ENCODE measurements around the gene ATP8B3.
"Not testable (repeated sequence)": the region's sequence is repeated elsewhere in the genome, so short reads cannot be mapped to it uniquely, and the experiment has no call there.

ATP8B3 gene

GRCh38 chr19:1767464-1767933 lies 44.6 kb downstream of the ATP8B3 start:
- DNase-seq (ENCODE audit: low read depth) = no peak

DNA sequence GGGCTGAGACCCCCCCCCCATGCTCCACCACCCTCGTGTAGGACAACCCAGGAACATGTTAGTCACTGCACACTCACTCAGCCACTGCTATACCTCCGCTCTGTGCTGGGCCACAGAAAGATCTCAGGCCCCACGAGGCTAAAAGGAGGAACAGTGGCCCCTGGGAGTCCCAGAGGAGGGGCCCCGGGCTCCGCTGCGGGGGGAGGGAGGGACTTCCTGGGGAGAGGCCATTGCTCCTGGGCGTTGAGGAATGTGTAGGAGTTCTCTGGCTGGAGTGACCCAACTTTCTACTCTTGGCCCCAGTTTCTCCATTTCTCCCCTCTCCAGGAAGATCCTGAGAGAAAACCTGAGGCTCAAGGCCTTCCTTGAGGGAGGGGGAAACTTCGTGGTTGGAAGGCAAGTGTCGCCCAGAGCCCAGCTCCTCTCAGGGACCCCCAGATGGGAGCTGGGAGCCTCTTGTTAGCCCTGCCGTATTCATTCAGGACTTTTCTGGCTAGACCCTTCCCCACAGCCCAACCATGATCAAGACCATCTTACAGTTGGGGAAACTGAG lies 45.2 kb downstream of the ATP8B3 start:
- DNase-seq (ENCODE audit: low read depth) = no peak

DNA sequence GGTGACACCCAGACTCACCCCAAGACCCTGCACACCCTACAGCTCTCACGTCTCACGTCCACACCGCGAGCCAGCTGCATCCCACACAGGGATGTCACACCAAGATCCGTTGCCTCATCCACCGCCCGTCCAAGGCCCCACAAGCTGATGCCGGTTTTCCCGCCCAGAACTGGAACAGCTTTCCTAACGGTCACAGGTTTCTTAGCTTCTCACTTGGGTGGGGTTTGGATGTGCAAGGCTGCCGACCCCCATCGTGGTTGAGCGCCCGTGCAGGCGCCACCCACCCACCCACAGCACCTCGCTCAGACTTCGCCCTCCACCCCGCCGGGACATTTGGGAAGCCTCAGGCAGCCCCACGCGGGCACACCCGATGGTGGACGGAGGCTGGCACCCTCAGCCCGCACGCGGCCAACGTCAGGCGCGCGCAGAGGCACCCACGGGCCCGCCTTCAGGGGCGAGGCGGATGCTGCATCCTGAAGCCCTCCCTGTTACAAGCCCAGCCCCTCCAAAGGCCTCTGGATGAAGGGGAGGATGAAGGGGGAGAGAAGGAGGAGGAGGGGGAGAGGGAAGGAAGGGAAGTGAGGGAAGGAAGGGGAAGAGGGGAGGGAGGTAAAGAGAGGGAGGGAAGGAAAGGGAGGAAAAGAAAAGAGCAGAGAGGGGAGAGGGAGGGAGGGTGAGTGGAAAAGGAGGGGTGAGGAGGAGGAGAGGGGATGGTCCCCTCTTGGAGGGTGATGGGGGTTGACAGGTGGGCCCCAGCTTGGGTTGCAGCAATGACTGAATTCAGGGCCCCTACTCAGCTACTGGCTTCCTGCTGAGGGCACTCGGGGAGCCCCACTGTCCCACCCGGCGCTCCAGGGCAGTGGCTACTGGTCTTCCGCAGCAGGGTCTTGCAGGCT lies 45.9 kb downstream of the ATP8B3 start:
- DNase-seq (ENCODE audit: low read depth) = no peak

GRCh38 chr19:1765232-1765903 lies 46.7 kb downstream of the ATP8B3 start:
- no peak for DNase-seq (ENCODE audit: low read depth)

DNA sequence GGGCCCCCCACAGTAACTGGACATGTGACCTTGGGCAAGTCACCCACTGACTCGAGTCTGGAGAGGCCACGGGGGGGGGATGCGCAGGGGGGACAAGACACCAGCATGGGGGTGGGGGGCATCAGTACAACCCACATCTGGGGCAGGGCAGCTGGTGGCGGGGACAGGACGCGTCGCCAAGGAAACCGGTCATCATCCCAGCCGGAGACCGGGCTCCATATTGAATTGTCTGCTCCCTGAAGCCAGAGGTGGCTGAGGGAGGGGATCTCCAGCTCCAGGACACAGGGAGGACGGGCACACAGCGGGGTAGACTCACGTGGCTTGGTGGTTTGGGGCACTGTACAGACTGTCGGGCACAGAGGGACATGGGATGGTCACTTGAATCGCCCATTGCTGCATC lies 47.3 kb downstream of the ATP8B3 start:
- DNase-seq (ENCODE audit: low read depth) = no peak

- DNase-seq (ENCODE audit: low read depth) = no peak
Measured at GRCh38 chr19:1763648-1764639, 48.1 kb downstream of the ATP8B3 start.

DNA sequence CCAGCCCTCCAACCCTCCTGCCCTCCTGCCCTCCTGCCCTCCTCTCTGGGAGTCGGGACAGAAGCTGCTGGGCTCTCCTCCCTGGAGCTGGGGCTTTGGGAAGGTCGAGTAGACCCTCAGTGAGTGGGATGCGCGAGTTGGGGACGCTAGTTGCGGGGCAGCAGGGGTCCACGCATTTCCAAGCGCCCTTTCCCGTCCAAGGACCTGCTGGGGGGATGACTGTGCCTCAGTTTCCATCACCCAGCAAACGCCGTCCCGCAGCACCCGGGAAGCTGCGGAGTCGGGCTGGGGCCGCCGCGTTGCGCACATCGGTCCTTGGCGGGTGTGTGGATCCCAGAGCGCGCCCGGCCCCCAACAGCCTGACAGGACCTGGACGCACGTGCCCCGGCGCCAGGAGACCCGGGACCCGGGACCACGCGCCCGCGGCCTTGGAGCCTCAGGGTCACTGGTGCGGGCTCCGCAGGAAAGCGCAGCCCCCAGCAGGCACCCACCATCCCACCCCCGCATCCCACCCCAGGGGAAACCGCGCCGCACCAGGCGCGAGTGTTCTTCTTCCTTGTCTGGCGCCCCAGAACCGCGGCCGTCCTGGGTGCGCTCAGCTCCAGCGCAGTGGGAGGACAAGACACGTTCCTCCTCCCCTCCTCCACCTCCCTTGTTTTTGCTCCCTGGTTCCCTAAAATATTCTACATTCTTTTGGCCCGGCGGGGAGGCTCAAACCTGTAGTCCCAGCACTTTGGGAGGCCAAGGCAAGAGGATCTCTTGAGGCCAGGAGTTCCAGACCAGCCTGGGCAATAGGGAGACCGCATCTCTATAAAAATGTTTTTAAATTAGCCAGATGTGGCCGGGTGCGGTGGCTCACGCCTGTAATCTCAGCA lies 49.6 kb downstream of the ATP8B3 start:
- no peak for DNase-seq (ENCODE audit: low read depth)

DNA sequence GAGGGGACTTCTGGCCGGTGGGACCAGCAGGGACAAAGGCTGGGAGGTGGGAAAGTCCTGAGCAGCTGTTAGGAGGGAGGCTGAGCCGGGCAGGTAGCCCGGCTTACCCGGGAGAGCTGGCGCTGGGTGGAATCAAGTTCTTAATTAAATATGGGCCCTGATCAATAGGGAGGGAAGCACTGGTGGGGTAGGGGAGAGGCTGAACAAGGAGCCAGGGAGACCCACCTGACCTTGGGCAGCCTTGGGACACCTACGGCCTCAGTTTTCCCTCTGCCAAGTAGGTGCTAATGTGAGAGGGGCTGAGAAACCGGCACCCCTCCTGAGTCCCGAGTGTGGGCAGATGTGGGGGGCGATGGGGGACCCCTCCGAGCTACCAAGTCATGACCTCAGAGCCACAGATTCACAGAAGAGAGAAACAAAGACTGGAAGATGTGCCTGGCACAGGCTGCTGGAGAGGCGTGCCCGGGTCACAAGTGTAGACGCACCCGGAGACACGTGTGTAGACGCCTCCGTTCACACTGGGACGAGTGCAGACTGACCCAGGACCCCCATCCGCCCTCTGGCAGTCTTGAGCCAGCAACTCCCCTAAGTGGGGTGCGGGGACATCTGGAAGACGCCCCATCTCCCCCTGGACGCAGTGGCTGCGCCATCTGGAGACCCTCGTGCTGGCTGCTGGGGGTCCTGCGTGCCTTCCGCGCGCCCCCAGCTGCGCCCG lies 50.4 kb downstream of the ATP8B3 start:
- no peak for DNase-seq (ENCODE audit: low read depth)

- DNase-seq (ENCODE audit: low read depth) = not testable (repeated sequence)
Measured at GRCh38 chr19:1760786-1761527, 51.1 kb downstream of the ATP8B3 start.

GRCh38 chr19:1760020-1760419 lies 52.1 kb downstream of the ATP8B3 start:
- no peak for DNase-seq (ENCODE audit: low read depth)

DNA sequence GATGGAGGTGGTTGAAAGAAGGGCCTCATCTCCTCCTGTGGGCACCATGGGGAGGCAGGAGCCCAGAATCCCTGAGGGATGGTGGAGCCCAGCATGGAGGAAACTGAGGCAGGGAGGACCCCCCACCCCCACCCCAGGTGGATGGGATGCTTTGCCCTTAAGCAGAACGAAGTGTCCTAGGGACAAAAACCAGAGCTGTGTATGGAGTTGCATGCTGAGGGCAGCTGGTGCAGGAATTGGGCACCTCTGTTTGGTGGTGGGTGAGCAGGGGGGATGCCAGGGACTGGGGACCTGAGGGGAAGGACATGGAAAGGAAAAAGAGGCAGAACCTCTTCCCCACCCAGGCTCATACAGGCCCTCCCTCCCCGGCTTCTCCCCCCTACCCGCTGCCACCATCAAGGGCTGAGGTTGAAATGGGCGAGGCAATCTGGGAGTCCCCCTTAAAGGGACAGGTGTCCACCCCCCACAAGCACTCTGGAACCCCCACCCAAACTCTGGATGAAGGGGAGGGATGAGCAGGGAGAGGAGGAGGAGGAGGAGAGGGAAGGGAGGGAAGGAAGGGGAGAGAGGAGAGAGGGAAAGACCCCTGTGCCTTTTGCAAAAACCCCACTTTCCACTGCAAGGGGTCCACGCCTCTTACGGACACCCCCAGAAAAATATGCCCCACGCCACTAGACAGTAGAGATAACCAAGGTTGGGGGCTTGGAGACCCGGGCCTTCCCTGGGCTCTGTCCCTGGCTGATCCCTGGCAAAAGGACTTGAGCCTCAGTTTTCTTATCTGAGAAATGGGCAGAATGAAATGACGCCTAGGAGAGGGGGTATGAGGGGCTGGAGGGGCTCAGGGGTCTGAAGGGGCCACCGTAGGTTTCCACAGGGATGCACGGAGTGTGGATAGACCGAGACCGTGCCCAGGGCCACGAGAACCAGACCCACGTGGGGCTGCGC lies 52.8 kb downstream of the ATP8B3 start:
- DNase-seq (ENCODE audit: low read depth) = no peak

GRCh38 chr19:1758231-1758577 lies 53.9 kb downstream of the ATP8B3 start:
- no peak for DNase-seq (ENCODE audit: low read depth)

DNA sequence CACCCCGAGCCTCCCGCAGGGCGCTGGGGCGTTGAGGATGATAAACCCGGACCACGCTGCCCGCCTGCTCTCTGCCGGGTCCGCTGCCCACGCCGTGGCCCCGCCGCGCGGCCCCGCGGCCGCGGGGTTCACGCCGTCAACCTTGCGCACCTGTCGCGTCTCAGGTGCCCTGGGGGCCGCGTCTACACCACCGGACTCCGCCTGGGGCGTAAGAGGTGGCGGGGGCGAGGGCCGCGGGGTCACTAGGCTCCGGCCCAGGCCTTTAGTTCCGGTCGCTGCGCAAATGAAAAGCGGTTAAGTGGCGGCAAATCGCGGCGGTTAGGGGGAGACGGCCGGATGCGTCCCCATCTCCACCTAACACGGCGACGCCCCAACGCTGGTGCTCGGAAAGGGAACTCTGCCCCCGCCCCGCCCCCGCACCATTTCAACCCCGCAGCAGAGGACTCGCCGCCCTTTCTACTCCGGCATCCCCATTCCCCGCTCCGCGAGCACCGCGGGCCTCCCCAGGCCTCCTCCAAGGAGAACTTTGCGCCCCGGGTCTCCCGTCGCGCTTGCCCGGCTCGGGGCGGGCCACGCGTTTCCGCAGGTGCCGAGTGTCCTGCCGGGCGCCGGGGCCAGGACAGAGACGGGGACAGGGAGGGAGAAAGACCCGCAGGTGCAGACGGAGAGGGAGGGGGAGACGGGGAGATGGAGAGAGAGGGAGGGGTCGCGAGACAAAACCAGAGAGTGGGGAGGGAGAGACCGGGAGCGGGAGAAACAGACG lies 54.4 kb downstream of the ATP8B3 start:
- DNase-seq (ENCODE audit: low read depth) = no peak

- no peak for DNase-seq (ENCODE audit: low read depth)
Measured at GRCh38 chr19:1756705-1757465, 55.2 kb downstream of the ATP8B3 start.

DNA sequence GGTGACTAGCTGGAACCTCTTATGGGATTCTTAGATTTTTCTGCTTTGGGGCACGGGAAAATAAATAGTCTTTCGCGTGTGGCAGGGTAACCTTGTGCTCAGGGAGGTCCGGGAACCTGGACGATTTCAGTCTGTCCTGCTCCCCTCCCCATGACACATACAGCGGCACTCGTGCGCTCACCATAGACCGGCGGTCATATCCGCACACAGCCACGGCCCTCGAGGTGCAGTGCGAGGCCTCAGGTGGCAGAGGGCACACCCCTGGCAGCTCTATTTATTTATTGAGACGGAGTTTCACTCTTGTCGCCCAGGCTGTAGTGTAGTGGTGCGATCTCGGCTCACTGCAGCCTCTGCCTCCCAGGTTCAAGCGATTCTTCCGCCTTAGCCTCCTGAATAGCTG lies 55.8 kb downstream of the ATP8B3 start:
- DNase-seq (ENCODE audit: low read depth) = no peak

- no peak for DNase-seq (ENCODE audit: low read depth)
Measured at GRCh38 chr19:1755467-1756171, 56.5 kb downstream of the ATP8B3 start.
